ENCODE data around the gene JAK1. TPM values are rescaled to one million over a fixed set of nuclear protein-coding genes. Genes with fewer than 3 reads are reported as not detected.
A peak's percentile ranks its signal among the peaks of the same experiment; 100 is the strongest.

Gene JAK1
- total and polyA plus RNA-seq, 9 of the 15 experiments (the other 6 are each of a cell fraction or from before 2014, with no cell fraction given), result 9.7 to 44.1 (median 42.5) TPM

DNA sequence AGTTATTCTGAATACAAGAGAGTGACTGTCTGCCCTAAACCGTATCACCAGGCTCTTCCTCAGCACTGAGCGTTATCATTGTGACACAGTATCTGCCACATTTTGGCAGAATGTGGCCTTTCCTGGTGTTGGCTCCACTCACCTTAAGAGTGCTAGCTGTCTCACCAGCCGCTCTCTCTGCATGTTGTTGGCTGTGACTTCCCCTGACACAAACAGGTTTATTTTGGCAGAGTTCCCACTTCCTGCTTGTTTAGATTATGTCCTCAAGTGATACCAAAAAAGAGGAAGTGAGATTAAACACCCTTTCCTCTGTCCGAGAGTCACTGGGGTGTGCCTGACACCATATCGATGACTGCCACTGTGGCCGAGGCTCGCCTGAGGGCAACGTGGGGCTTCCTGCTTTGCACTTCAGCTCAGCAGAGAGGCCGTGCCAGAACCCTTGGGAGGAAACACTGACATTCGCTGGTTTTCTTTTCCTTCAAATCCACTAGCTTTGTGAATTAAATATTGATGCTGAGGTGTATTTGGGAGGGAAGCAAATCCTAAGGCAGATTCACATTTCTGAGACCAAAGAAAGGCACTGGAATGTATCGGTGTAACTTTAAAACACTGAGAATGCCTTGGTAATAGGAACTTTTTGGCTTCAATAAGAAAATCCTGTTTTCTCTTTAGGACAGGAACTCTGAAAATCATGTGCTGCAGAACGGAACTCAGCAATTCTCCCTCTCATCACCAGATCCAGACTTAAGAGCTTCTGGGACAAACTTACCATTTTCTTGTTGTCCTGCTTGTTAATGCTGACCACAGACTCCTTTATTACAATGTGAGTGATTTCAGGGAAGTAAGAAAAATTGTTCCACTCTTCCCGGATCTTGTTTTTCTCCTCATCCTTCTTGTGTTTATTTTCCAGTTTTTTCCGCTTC is 102.1 kb downstream of the JAK1 start (continued):
- TF ChIP-seq, protein P1, sequence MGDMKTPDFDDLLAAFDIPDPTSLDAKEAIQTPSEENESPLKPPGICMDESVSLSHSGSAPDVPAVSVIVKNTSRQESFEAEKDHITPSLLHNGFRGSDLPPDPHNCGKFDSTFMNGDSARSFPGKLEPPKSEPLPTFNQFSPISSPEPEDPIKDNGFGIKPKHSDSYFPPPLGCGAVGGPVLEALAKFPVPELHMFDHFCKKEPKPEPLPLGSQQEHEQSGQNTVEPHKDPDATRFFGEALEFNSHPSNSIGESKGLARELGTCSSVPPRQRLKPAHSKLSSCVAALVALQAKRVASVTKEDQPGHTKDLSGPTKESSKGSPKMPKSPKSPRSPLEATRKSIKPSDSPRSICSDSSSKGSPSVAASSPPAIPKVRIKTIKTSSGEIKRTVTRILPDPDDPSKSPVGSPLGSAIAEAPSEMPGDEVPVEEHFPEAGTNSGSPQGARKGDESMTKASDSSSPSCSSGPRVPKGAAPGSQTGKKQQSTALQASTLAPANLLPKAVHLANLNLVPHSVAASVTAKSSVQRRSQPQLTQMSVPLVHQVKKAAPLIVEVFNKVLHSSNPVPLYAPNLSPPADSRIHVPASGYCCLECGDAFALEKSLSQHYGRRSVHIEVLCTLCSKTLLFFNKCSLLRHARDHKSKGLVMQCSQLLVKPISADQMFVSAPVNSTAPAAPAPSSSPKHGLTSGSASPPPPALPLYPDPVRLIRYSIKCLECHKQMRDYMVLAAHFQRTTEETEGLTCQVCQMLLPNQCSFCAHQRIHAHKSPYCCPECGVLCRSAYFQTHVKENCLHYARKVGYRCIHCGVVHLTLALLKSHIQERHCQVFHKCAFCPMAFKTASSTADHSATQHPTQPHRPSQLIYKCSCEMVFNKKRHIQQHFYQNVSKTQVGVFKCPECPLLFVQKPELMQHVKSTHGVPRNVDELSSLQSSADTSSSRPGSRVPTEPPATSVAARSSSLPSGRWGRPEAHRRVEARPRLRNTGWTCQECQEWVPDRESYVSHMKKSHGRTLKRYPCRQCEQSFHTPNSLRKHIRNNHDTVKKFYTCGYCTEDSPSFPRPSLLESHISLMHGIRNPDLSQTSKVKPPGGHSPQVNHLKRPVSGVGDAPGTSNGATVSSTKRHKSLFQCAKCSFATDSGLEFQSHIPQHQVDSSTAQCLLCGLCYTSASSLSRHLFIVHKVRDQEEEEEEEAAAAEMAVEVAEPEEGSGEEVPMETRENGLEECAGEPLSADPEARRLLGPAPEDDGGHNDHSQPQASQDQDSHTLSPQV (IDR thresholded peaks at IDR 0.05), result peak; percentile 67; the same call in 1 of the 2 replicates
- TF ChIP-seq FOXJ3 (CRISPR knock-in tag; IDR thresholded peaks at IDR 0.05) (no peak), NRF1 (conservative IDR thresholded peaks at IDR 0.05 in 1 of 2, IDR thresholded peaks at IDR 0.05 in 1 of 2) (peak; percentile 51 to 56; a peak in 3 of 4 replicates), CTBP1 (IDR thresholded peaks at IDR 0.05; ENCODE audit: borderline replicate concordance) (peak; percentile 97; the same call in 1 of the 2 replicates), KDM2B (CRISPR knock-in tag; IDR thresholded peaks at IDR 0.05) (no peak), NR4A1 (CRISPR knock-in tag; IDR thresholded peaks at IDR 0.05) (no peak; the same call in 1 of the 2 replicates), NR4A1 (tag; IDR thresholded peaks at IDR 0.05) (no peak), ARNT (IDR thresholded peaks at IDR 0.05) (peak; percentile 79 to 96; a peak in 3 of 4 replicates), RFX1 (IDR thresholded peaks at IDR 0.05) (no peak), ZC3H4 (CRISPR knock-in tag; IDR thresholded peaks at IDR 0.05; ENCODE audit: borderline replicate concordance) (no peak), EWSR1 (IDR thresholded peaks at IDR 0.05; ENCODE audit: borderline replicate concordance, low read depth, partially characterized antibody) (no peak)
- TF ChIP-seq, protein P2, sequence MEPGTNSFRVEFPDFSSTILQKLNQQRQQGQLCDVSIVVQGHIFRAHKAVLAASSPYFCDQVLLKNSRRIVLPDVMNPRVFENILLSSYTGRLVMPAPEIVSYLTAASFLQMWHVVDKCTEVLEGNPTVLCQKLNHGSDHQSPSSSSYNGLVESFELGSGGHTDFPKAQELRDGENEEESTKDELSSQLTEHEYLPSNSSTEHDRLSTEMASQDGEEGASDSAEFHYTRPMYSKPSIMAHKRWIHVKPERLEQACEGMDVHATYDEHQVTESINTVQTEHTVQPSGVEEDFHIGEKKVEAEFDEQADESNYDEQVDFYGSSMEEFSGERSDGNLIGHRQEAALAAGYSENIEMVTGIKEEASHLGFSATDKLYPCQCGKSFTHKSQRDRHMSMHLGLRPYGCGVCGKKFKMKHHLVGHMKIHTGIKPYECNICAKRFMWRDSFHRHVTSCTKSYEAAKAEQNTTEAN (CRISPR knock-in tag; IDR thresholded peaks at IDR 0.05), result 0 out of 2 replicates have a peak, but pooled peaks have one; percentile 51
- TF ChIP-seq, protein P3, sequence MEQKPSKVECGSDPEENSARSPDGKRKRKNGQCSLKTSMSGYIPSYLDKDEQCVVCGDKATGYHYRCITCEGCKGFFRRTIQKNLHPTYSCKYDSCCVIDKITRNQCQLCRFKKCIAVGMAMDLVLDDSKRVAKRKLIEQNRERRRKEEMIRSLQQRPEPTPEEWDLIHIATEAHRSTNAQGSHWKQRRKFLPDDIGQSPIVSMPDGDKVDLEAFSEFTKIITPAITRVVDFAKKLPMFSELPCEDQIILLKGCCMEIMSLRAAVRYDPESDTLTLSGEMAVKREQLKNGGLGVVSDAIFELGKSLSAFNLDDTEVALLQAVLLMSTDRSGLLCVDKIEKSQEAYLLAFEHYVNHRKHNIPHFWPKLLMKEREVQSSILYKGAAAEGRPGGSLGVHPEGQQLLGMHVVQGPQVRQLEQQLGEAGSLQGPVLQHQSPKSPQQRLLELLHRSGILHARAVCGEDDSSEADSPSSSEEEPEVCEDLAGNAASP (IDR thresholded peaks at IDR 0.05), result 0 out of 2 replicates have a peak, but pooled peaks have one; percentile 35
- TF ChIP-seq, protein P4, sequence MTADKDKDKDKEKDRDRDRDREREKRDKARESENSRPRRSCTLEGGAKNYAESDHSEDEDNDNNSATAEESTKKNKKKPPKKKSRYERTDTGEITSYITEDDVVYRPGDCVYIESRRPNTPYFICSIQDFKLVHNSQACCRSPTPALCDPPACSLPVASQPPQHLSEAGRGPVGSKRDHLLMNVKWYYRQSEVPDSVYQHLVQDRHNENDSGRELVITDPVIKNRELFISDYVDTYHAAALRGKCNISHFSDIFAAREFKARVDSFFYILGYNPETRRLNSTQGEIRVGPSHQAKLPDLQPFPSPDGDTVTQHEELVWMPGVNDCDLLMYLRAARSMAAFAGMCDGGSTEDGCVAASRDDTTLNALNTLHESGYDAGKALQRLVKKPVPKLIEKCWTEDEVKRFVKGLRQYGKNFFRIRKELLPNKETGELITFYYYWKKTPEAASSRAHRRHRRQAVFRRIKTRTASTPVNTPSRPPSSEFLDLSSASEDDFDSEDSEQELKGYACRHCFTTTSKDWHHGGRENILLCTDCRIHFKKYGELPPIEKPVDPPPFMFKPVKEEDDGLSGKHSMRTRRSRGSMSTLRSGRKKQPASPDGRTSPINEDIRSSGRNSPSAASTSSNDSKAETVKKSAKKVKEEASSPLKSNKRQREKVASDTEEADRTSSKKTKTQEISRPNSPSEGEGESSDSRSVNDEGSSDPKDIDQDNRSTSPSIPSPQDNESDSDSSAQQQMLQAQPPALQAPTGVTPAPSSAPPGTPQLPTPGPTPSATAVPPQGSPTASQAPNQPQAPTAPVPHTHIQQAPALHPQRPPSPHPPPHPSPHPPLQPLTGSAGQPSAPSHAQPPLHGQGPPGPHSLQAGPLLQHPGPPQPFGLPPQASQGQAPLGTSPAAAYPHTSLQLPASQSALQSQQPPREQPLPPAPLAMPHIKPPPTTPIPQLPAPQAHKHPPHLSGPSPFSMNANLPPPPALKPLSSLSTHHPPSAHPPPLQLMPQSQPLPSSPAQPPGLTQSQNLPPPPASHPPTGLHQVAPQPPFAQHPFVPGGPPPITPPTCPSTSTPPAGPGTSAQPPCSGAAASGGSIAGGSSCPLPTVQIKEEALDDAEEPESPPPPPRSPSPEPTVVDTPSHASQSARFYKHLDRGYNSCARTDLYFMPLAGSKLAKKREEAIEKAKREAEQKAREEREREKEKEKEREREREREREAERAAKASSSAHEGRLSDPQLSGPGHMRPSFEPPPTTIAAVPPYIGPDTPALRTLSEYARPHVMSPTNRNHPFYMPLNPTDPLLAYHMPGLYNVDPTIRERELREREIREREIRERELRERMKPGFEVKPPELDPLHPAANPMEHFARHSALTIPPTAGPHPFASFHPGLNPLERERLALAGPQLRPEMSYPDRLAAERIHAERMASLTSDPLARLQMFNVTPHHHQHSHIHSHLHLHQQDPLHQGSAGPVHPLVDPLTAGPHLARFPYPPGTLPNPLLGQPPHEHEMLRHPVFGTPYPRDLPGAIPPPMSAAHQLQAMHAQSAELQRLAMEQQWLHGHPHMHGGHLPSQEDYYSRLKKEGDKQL (CRISPR knock-in tag; IDR thresholded peaks at IDR 0.05; ENCODE audit: borderline replicate concordance), result no peak

Measured in K562 (cell line).